ENCODE measurements around the gene ACVRL1. TPM values are rescaled to one million over a fixed set of nuclear protein-coding genes. Genes with fewer than 3 reads are reported as not detected.
A peak's percentile ranks its signal among the peaks of the same experiment; 100 is the strongest.

Gene ACVRL1
- total RNA-seq, 1 donor from 2014 or later, result 0.46 TPM

- Mint-ChIP-seq H3K9me3 (no peaks in the 10 kb centered on the region), H3K27me3 (no peaks in the 10 kb centered on the region), H3K4me1 (ENCODE audit: unreplicated experiment) (peaks cover 41% of the 10 kb centered on the region), H3K27ac (no peak overlapping the region), H3K36me3 (no peaks in the 10 kb centered on the region), H3K4me3 (no peak overlapping the region)
- no peak for TF ChIP-seq CTCF (conservative IDR thresholded peaks at IDR 0.05)
- DNase-seq (ENCODE audit: extremely low spot score, unreplicated experiment), result no peak
Observed at GRCh38 chr12:51922146-51922545, 14.8 kb downstream of the ACVRL1 start.

GRCh38 chr12:51922762-51923505 lies 15.6 kb downstream of the ACVRL1 start:
- no peak for DNase-seq (ENCODE audit: extremely low spot score, unreplicated experiment)
- Mint-ChIP-seq H3K4me3 (no peak overlapping the region), H3K9me3 (no peaks in the 10 kb centered on the region), H3K36me3 (no peaks in the 10 kb centered on the region), H3K27ac (peak overlapping the region; percentile 58), H3K4me1 (ENCODE audit: unreplicated experiment) (peaks cover 33% of the 10 kb centered on the region), H3K27me3 (no peaks in the 10 kb centered on the region)
- TF ChIP-seq CTCF (conservative IDR thresholded peaks at IDR 0.05), result no peak

GRCh38 chr12:51923506-51924365 lies 16.4 kb downstream of the ACVRL1 start:
- no peak overlapping the region for H3K27ac Mint-ChIP-seq
- no peaks in the 10 kb centered on the region for H3K9me3 Mint-ChIP-seq
- no peak overlapping the region for H3K4me3 Mint-ChIP-seq
- DNase-seq (ENCODE audit: extremely low spot score, unreplicated experiment), result no peak
- TF ChIP-seq CTCF (conservative IDR thresholded peaks at IDR 0.05), result peak; percentile 82
- H3K36me3 Mint-ChIP-seq, result no peaks in the 10 kb centered on the region
- H3K27me3 Mint-ChIP-seq, result no peaks in the 10 kb centered on the region
- H3K4me1 Mint-ChIP-seq (ENCODE audit: unreplicated experiment), result peaks cover 28% of the 10 kb centered on the region

GRCh38 chr12:51924551-51925319 lies 17.4 kb downstream of the ACVRL1 start:
- Mint-ChIP-seq H3K4me3 (no peak overlapping the region), H3K27me3 (no peaks in the 10 kb centered on the region), H3K27ac (peak overlapping the region; percentile 43), H3K36me3 (no peaks in the 10 kb centered on the region), H3K9me3 (no peaks in the 10 kb centered on the region), H3K4me1 (ENCODE audit: unreplicated experiment) (peaks cover 28% of the 10 kb centered on the region)
- no peak for DNase-seq (ENCODE audit: extremely low spot score, unreplicated experiment)
- no peak for TF ChIP-seq CTCF (conservative IDR thresholded peaks at IDR 0.05)

- TF ChIP-seq CTCF (conservative IDR thresholded peaks at IDR 0.05), result no peak
- Mint-ChIP-seq H3K4me3 (no peak overlapping the region), H3K27ac (no peak overlapping the region), H3K9me3 (no peaks in the 10 kb centered on the region), H3K4me1 (ENCODE audit: unreplicated experiment) (peaks cover 25% of the 10 kb centered on the region), H3K36me3 (no peaks in the 10 kb centered on the region), H3K27me3 (peaks cover 3% of the 10 kb centered on the region)
- DNase-seq (ENCODE audit: extremely low spot score, unreplicated experiment), result no peak
Observed at GRCh38 chr12:51925346-51926063, 18.2 kb downstream of the ACVRL1 start.

Data from type B pancreatic cell (in vitro differentiated cells).